Astrocyte (in vitro differentiated cells and primary cell): ENCODE measurements around the gene MRPL27. TPM values are rescaled to one million over a fixed set of nuclear protein-coding genes. Genes with fewer than 3 reads are reported as not detected.
A peak's percentile ranks its signal among the peaks of the same experiment; 100 is the strongest.

Experiments used
- DNase-seq: peaks from one replicate; pipeline ENCODE4 v3.0.0-alpha.2; 2010; ENCODE audit warnings: low read depth
- FAIRE-seq: peaks from 2 replicates; lab custom pipeline; 2011; peaks lifted over from hg19 to GRCh38; lab: Jason Lieb, UNC
- H2AFZ ChIP-seq: 2 replicates; pipeline ENCODE4 v1.6.0; 2012; ENCODE audit warnings: low read depth, low read length, inconsistent platforms
- H3K27ac ChIP-seq: 2 replicates; pipeline ENCODE4 v1.5.1; 2011; ENCODE audit warnings: low read depth, low read length, inconsistent platforms
- H3K27me3 ChIP-seq: 2 replicates; pipeline ENCODE4 v1.6.0; 2011; ENCODE audit warnings: low read length, inconsistent platforms; ENCODE audit not compliant: insufficient read depth
- H3K36me3 ChIP-seq: 2 replicates; pipeline ENCODE4 v1.5.1; 2011; ENCODE audit warnings: low read length, inconsistent platforms; ENCODE audit not compliant: insufficient read depth
- H3K4me1 ChIP-seq: 2 replicates; pipeline ENCODE4 v1.5.1; 2011; ENCODE audit warnings: low read length, inconsistent platforms; ENCODE audit not compliant: insufficient read depth
- H3K4me2 ChIP-seq: 2 replicates; pipeline ENCODE4 v1.6.0; 2012; ENCODE audit warnings: low read length, inconsistent platforms
- H3K4me3 ChIP-seq: 2 replicates; pipeline ENCODE4 v1.5.1; 2011; ENCODE audit warnings: low read depth, mild to moderate bottlenecking, low read length, inconsistent platforms; ENCODE audit not compliant: insufficient read depth
- H3K79me2 ChIP-seq: 2 replicates; pipeline ENCODE4 v1.6.0; 2012; ENCODE audit warnings: mild to moderate bottlenecking, low read length, inconsistent platforms; ENCODE audit not compliant: insufficient read depth
- H3K9ac ChIP-seq: 2 replicates; pipeline ENCODE4 v1.6.0; 2012; ENCODE audit warnings: mild to moderate bottlenecking, low read length, inconsistent platforms
- H3K9me3 ChIP-seq: 2 replicates; pipeline ENCODE4 v1.5.1; 2012; ENCODE audit warnings: low read depth, mild to moderate bottlenecking, low read length, inconsistent platforms; ENCODE audit not compliant: insufficient read depth
- H4K20me1 ChIP-seq: 2 replicates; pipeline ENCODE4 v1.6.0; 2012; ENCODE audit warnings: low read length, inconsistent platforms; ENCODE audit not compliant: insufficient read depth
- H3K27ac Mint-ChIP-seq: one replicate; pipeline ENCODE4 v1.8.0; 2021; ENCODE audit warnings: mild to moderate bottlenecking, mixed read lengths; ENCODE audit not compliant: unreplicated experiment
- H3K27me3 Mint-ChIP-seq: one replicate; pipeline ENCODE4 v1.8.0; 2021; ENCODE audit warnings: low read depth, mixed read lengths; ENCODE audit not compliant: unreplicated experiment
- H3K36me3 Mint-ChIP-seq: one replicate; pipeline ENCODE4 v1.8.0; 2021; ENCODE audit warnings: low read depth, mixed read lengths; ENCODE audit not compliant: unreplicated experiment
- H3K4me1 Mint-ChIP-seq: one replicate; pipeline ENCODE4 v1.8.0; 2021; ENCODE audit warnings: low read depth, mixed read lengths; ENCODE audit not compliant: unreplicated experiment
- H3K4me3 Mint-ChIP-seq: one replicate; pipeline ENCODE4 v1.8.0; 2021; ENCODE audit warnings: mild to moderate bottlenecking, moderate library complexity, mixed read lengths; ENCODE audit not compliant: unreplicated experiment
- H3K9me3 Mint-ChIP-seq: one replicate; pipeline ENCODE4 v1.8.0; 2021; ENCODE audit warnings: mild to moderate bottlenecking, mixed read lengths; ENCODE audit not compliant: unreplicated experiment
- CTCF ChIP-seq: IDR thresholded peaks from 2 replicates; pipeline ENCODE4 v1.5.1; 2011; ENCODE audit warnings: low read depth, mild to moderate bottlenecking, inconsistent platforms, low read length, moderate library complexity; ENCODE audit not compliant: insufficient read depth
- EZH2 ChIP-seq: IDR thresholded peaks from 2 replicates; pipeline ENCODE4 v1.6.1; 2012; ENCODE audit warnings: mild to moderate bottlenecking, low read length, inconsistent platforms; ENCODE audit not compliant: insufficient read depth
- total RNA-seq: library from RNA; stranded (reverse); gene quantifications from 2 replicates; pipeline ENCODE4 v1.2.1, GENCODE V29; 2021

MRPL27 gene
- total RNA-seq, 1 donor from 2014 or later, result 57.3 TPM

- Mint-ChIP-seq H3K27me3 (no peaks in the 10 kb centered on the region), H3K36me3 (peaks cover 9% of the 10 kb centered on the region), H3K27ac (no peak overlapping the region), H3K4me1 (peaks cover 31% of the 10 kb centered on the region), H3K4me3 (peak overlapping the region; percentile 24), H3K9me3 (no peaks in the 10 kb centered on the region)
- TF ChIP-seq EZH2, result no peak
- TF ChIP-seq CTCF, result no peak
- Histone ChIP-seq H3K27me3 (no peaks in the 10 kb centered on the region), H3K4me1 (peaks cover 9% of the 10 kb centered on the region), H3K9me3 (no peaks in the 10 kb centered on the region), H3K9ac (no peak overlapping the region), H3K4me3 (no peak overlapping the region), H2AFZ (no peak overlapping the region), H3K4me2 (no peak overlapping the region), H3K79me2 (peaks cover 2% of the 10 kb centered on the region), H3K27ac (no peak overlapping the region), H3K36me3 (peaks cover 26% of the 10 kb centered on the region), H4K20me1 (peaks cover 32% of the 10 kb centered on the region)
- DNase-seq (no peak), FAIRE-seq (no peak)
Observed at GRCh38 chr17:50365165-50365564, 7.8 kb downstream of the MRPL27 start.

GRCh38 chr17:50364715-50365114 lies 8.3 kb downstream of the MRPL27 start:
- peaks cover 31% of the 10 kb centered on the region for H3K4me1 Mint-ChIP-seq
- H3K9me3 Mint-ChIP-seq, result no peaks in the 10 kb centered on the region
- no peaks in the 10 kb centered on the region for H3K27me3 ChIP-seq
- no peaks in the 10 kb centered on the region for H3K79me2 ChIP-seq
- H3K27me3 Mint-ChIP-seq, result no peaks in the 10 kb centered on the region
- no peaks in the 10 kb centered on the region for H3K9me3 ChIP-seq
- H3K4me1 ChIP-seq, result peaks cover 9% of the 10 kb centered on the region
- no peak overlapping the region for H3K27ac ChIP-seq
- no peak overlapping the region for H3K4me3 ChIP-seq
- H4K20me1 ChIP-seq, result peaks cover 31% of the 10 kb centered on the region
- peak overlapping the region; percentile 57 for H3K4me3 Mint-ChIP-seq
- no peak overlapping the region for H2AFZ ChIP-seq
- H3K4me2 ChIP-seq, result peak overlapping the region; percentile 8
- H3K27ac Mint-ChIP-seq, result peak overlapping the region; percentile 90
- H3K36me3 ChIP-seq, result peaks cover 23% of the 10 kb centered on the region
- FAIRE-seq, result no peak
- peaks cover 9% of the 10 kb centered on the region for H3K36me3 Mint-ChIP-seq
- no peak overlapping the region for H3K9ac ChIP-seq
- TF ChIP-seq CTCF, result peak; percentile 8
- TF ChIP-seq EZH2, result no peak
- DNase-seq, result peak; percentile 33

GRCh38 chr17:50364061-50364458 lies 8.9 kb downstream of the MRPL27 start:
- Histone ChIP-seq H3K27ac (no peak overlapping the region), H3K79me2 (no peaks in the 10 kb centered on the region), H3K9ac (no peak overlapping the region), H3K36me3 (peaks cover 17% of the 10 kb centered on the region), H3K4me1 (peaks cover 9% of the 10 kb centered on the region), H3K27me3 (no peaks in the 10 kb centered on the region), H4K20me1 (peaks cover 31% of the 10 kb centered on the region), H2AFZ (no peak overlapping the region), H3K9me3 (no peaks in the 10 kb centered on the region), H3K4me2 (no peak overlapping the region), H3K4me3 (no peak overlapping the region)
- H3K27me3 Mint-ChIP-seq, result no peaks in the 10 kb centered on the region
- H3K27ac Mint-ChIP-seq, result peak overlapping the region; percentile 47
- TF ChIP-seq CTCF, result no peak
- no peak for TF ChIP-seq EZH2
- peaks cover 11% of the 10 kb centered on the region for H3K36me3 Mint-ChIP-seq
- H3K4me3 Mint-ChIP-seq, result no peak overlapping the region
- H3K4me1 Mint-ChIP-seq, result peaks cover 31% of the 10 kb centered on the region
- no peaks in the 10 kb centered on the region for H3K9me3 Mint-ChIP-seq
- DNase-seq (no peak), FAIRE-seq (no peak)
